Left lung (tissue), 14 donors: ENCODE measurements around the gene RILP. TPM values are rescaled to one million over a fixed set of nuclear protein-coding genes. Genes with fewer than 3 reads are reported as not detected.

Experiments
- ATAC-seq: fragments of 200-7000 bp; cut with Tn5 transposase; one replicate; pipeline ENCODE4 v1.9.1; 2020; ENCODE audit warnings: moderate library complexity
- DNase-seq, 4 donors: peaks; one replicate each; pipeline ENCODE4 v3.0.0-alpha.2; 2013 to 2020
- H3K27ac ChIP-seq, 2 donors: fragments of 200-600 bp; sonication (generic) in 1 of 2; one replicate each; pipeline versions ENCODE4 v1.5.0 to v1.8.0; 2020 to 2021
- H3K27me3 ChIP-seq, 2 donors: fragments of 200-600 bp; sonication (generic) in 1 of 2; one replicate each; pipeline versions ENCODE4 v1.5.0 to v1.8.0; 2020 to 2021
- H3K36me3 ChIP-seq, 2 donors: fragments of 200-600 bp; sonication (generic) in 1 of 2; one replicate each; pipeline versions ENCODE4 v1.5.0 to v1.8.0; 2020 to 2021
- H3K4me1 ChIP-seq, 2 donors: fragments of 200-600 bp; one replicate each; pipeline ENCODE4 v1.8.0; 2021
- H3K4me3 ChIP-seq, 2 donors: fragments of 200-600 bp; sonication (generic) in 1 of 2; one replicate each; pipeline versions ENCODE4 v1.5.0 to v1.8.0; 2020 to 2021; ENCODE audit warnings: mild to moderate bottlenecking in 1 of 2
- H3K9me3 ChIP-seq, 2 donors: fragments of 200-600 bp; sonication (generic) in 1 of 2; one replicate each; pipeline versions ENCODE4 v1.5.0 to v1.8.0; 2020 to 2021
- CTCF ChIP-seq, 2 donors: fragments of 200-600 bp; sonication (generic) in 1 of 2; IDR thresholded peaks; one replicate each; pipeline versions ENCODE4 v1.5.0 to v1.8.0; 2021; ENCODE audit warnings: antibody characterized with exemption in 2 of 2
- intact Hi-C, 2 donors: fragments of 100-400 bp; cut with DNase I; formaldehyde crosslinking; loops; one replicate each; pipeline versions ENCODE4 v1.11.2 to v1.14.2; 2022
- long read RNA-seq, 12 donors: library from polyadenylated mRNA in 2 of 12; unstranded in 2 of 12; transcript quantifications; one replicate each; pipeline ENCODE4 v2.0.0 and lab custom pipeline, GENCODE V29; 2019 to 2026
- polyA plus RNA-seq, 6 donors: library from polyadenylated mRNA; unstranded; fragments of 120-200 nt; gene quantifications; one replicate each; pipeline ENCODE4 v1.2.1, GENCODE V29; 2013; ENCODE audit not compliant: insufficient read length in 6 of 6
- total RNA-seq, 2 donors: library from RNA; stranded (reverse); fragmentation: NEBNext Ultra II Directional; extraction: Animal tissue kit (Norgen Biotek cat#: 25700); gene quantifications; one replicate each; pipeline ENCODE4 v1.2.1, GENCODE V29; 2021
- donor health status: DM: no; HTN: yes; CAD: no.
- donor health status: DM: no; HTN: no; CAD: no.

RILP gene
- total RNA-seq (10 to 100 TPM; 21.2 to 34.7 TPM), polyA plus RNA-seq (10 to 100 TPM in 1 of 6 donors, 1 to 10 TPM in 5; 6.3 to 10.1 (median 7.0) TPM)
- long read RNA-seq, donor 1, partial matches to known transcripts, result 5 of 10 reads
- long read RNA-seq, donor 1, other reads (novel, unspliced or antisense), result 0 of 10 reads
- long read RNA-seq, donor 2, partial matches to known transcripts, result 0 of 1 reads
- long read RNA-seq, donor 2, other reads (novel, unspliced or antisense), result 0 of 1 reads
- long read RNA-seq, donor 3, partial matches to known transcripts, result 0 of 1 reads
- long read RNA-seq, donor 3, other reads (novel, unspliced or antisense), result 0 of 1 reads
- long read RNA-seq, donor 4, partial matches to known transcripts, result 8 of 18 reads
- long read RNA-seq, donor 4, other reads (novel, unspliced or antisense), result 6 of 18 reads
- long read RNA-seq, donor 5, partial matches to known transcripts, result 6 of 9 reads
- long read RNA-seq, donor 5, other reads (novel, unspliced or antisense), result 0 of 9 reads
- long read RNA-seq, donor 6, result 0 reads
- long read RNA-seq, donor 7, partial matches to known transcripts, result 0 of 1 reads
- long read RNA-seq, donor 7, other reads (novel, unspliced or antisense), result 0 of 1 reads
- long read RNA-seq, donor 8, partial matches to known transcripts, result 0 of 5 reads
- long read RNA-seq, donor 8, other reads (novel, unspliced or antisense), result 0 of 5 reads
- long read RNA-seq, donor 9, result 0 reads
- long read RNA-seq, donor 10, transcript RILP-201 (8 exons, 1,771 nt), result major isoform, 17 of 51 reads
- long read RNA-seq, donor 10, partial matches to known transcripts, result 24 of 51 reads
- long read RNA-seq, donor 10, other reads (novel, unspliced or antisense), result 8 of 51 reads
- long read RNA-seq, donor 11, result 0 reads
- long read RNA-seq, donor 12, partial matches to known transcripts, result 0 of 3 reads
- long read RNA-seq, donor 12, other reads (novel, unspliced or antisense), result 0 of 3 reads

- Histone ChIP-seq H3K9me3 (no peaks in the 10 kb centered on the region), H3K27ac (peak within 1 kb of the TSS; percentile 95 to 98), H3K27me3 (no peaks in the 10 kb centered on the region), H3K36me3 (peaks cover 0 to 50% of the 10 kb centered on the region in 2 donors), H3K4me1 (peaks cover 24 to 55% of the 10 kb centered on the region in 2 donors), H3K4me3 (peak within 1 kb of the TSS; percentile 57 to 70)
- intact Hi-C loops, result no loop called here
- peak in 2 of 4 donors; percentile 91 to 92 for DNase-seq
- ATAC-seq, result peak; percentile 62
- no peak for TF ChIP-seq CTCF (IDR thresholded peaks at IDR 0.05)
Observed at GRCh38 chr17:1649844-1650501, at the start of gene RILP. Gene RILP (minus strand): TSS chr17:1649866. CDS start chr17:1649804, 62 bp downstream.

- Histone ChIP-seq H3K9me3 (no peaks in the 10 kb centered on the region), H3K27me3 (no peaks in the 10 kb centered on the region), H3K4me3 (no peak overlapping the region), H3K27ac (peak overlapping the region in 1 of 2 donors; percentile 48), H3K4me1 (no peaks in the 10 kb centered on the region), H3K36me3 (no peaks in the 10 kb centered on the region)
- ATAC-seq (peak; percentile 98), DNase-seq (peak in 2 of 4 donors; percentile 21 to 53)
- intact Hi-C loops, result no loop called here
- no peak for TF ChIP-seq CTCF (IDR thresholded peaks at IDR 0.05)
Observed at GRCh38 chr17:1697681-1698080, 48.0 kb upstream of the RILP start.

GRCh38 chr17:1695365-1695764 is 45.7 kb upstream of the RILP start:
- intact Hi-C loops, result no loop called here
- Histone ChIP-seq H3K9me3 (no peaks in the 10 kb centered on the region), H3K27me3 (no peaks in the 10 kb centered on the region), H3K4me3 (no peak overlapping the region), H3K4me1 (no peaks in the 10 kb centered on the region), H3K36me3 (no peaks in the 10 kb centered on the region), H3K27ac (no peak overlapping the region)
- no peak for DNase-seq
- no peak for TF ChIP-seq CTCF (IDR thresholded peaks at IDR 0.05)
- ATAC-seq, result no peak

GRCh38 chr17:1693339-1693738 is 43.7 kb upstream of the RILP start:
- no peak for DNase-seq
- TF ChIP-seq CTCF (IDR thresholded peaks at IDR 0.05), result no peak
- intact Hi-C loops, result no loop called here
- Histone ChIP-seq H3K36me3 (no peaks in the 10 kb centered on the region), H3K27ac (no peak overlapping the region), H3K9me3 (no peaks in the 10 kb centered on the region), H3K27me3 (no peaks in the 10 kb centered on the region), H3K4me3 (no peak overlapping the region), H3K4me1 (no peaks in the 10 kb centered on the region)
- no peak for ATAC-seq
